HG03558 (cell line): ENCODE measurements around the gene ACAP2.

Experiments used
- ATAC-seq: cut with Tn5 transposase; IDR thresholded peaks from one replicate; pipeline ENCODE4 v1.9.1; 2021; ENCODE audit warnings: moderate number of reproducible peaks; ENCODE audit not compliant: unreplicated experiment; ENCODE audit errors: extremely low read depth

ACAP2 gene

DNA sequence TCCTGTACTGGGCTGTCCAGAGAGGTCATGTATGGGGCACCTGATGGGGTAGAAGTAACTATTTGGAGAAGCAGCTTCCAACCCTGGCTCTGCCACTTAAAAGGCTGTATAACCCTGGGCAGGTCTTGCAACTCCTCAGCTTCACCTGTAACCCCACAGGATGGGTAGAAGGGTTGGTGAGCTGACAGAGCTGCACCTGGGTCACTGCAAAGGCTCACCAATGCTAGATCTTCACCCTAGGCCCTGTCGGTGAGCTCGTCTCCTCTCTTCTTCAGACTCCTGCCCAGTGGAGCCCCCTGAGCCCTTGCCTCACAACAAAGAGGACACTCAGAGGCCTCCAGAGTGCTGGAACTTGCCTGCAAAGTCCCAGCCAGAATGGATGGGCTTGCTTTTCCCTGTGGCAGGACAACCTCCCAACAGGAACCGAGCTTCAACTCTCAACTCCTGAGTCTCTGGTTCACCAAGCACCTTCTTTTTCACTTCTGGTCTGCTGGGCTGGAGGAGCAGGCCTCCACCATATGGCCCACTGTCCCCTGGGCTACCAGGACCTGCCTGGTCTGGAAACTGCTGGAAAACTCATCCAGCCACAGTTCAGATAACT lies 217.7 kb downstream of the ACAP2 start:
- ATAC-seq, result no peak
